Hepatocyte (in vitro differentiated cells): ENCODE results near the gene DIS3L2.

ENCODE experiments used
- EZH2 ChIP-seq: fragments of 200-600 bp; sonication (generic); IDR thresholded peaks from 2 replicates; pipeline ENCODE4 v1.6.1; 2016; ENCODE audit warnings: antibody characterized with exemption, mild to moderate bottlenecking, borderline replicate concordance
- TF ChIP-seq, protein P1 (sequence below): fragments of 200-600 bp; sonication (generic); IDR thresholded peaks from 2 replicates; pipeline ENCODE4 v1.5.1; 2016; ENCODE audit warnings: antibody characterized with exemption, mild to moderate bottlenecking; ENCODE audit not compliant: poor library complexity

- TF ChIP-seq, protein P1, sequence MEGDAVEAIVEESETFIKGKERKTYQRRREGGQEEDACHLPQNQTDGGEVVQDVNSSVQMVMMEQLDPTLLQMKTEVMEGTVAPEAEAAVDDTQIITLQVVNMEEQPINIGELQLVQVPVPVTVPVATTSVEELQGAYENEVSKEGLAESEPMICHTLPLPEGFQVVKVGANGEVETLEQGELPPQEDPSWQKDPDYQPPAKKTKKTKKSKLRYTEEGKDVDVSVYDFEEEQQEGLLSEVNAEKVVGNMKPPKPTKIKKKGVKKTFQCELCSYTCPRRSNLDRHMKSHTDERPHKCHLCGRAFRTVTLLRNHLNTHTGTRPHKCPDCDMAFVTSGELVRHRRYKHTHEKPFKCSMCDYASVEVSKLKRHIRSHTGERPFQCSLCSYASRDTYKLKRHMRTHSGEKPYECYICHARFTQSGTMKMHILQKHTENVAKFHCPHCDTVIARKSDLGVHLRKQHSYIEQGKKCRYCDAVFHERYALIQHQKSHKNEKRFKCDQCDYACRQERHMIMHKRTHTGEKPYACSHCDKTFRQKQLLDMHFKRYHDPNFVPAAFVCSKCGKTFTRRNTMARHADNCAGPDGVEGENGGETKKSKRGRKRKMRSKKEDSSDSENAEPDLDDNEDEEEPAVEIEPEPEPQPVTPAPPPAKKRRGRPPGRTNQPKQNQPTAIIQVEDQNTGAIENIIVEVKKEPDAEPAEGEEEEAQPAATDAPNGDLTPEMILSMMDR, result no peak
- TF ChIP-seq EZH2, result no peak
Measured at GRCh38 chr2:232184346-232184745, 222.8 kb downstream of the DIS3L2 start.
